ENCODE results near the gene HMGN2. TPM values are rescaled to one million over a fixed set of nuclear protein-coding genes. Genes with fewer than 3 reads are reported as not detected.

The HMGN2 gene
- total and polyA plus RNA-seq, 10 of the 15 experiments (the other 5 are each of a cell fraction or from before 2014, with no cell fraction given) = 249 to 2,682 (median 694) TPM

DNA sequence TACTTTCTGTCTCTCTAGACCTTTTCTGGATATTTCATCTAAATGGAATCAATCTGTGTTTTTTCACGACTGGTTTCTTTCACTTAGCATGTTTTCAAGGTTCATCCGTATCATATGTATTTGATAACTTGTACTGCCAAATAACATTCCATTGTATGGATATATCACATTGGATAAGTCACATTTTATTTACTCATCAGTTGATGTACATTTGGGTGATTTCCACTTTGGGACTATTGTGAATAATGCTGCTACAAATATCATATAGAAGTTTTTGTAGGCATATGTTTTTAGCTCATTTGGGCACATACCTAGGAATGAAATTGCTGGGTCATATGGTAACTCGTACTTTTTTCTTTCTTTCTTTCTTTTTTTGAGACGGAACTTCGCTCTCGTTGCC, 6.7 kb downstream of the HMGN2 start (continued):
- TF ChIP-seq EGR1 (IDR thresholded peaks at IDR 0.05; ENCODE audit: borderline replicate concordance in 1 of 2, low read depth in 2 of 2, low read length in 2 of 2) (no peak), NR2F1 (conservative IDR thresholded peaks at IDR 0.05) (no peak), PML (IDR thresholded peaks at IDR 0.05; ENCODE audit: low read length) (no peak), GABPA (IDR thresholded peaks at IDR 0.05; ENCODE audit: low read depth) (no peak), NFYB (IDR thresholded peaks at IDR 0.05; ENCODE audit: insufficient read depth, low read depth, low read length) (no peak), NR2C1 (IDR thresholded peaks at IDR 0.05) (no peak)
- TF ChIP-seq, protein P1, sequence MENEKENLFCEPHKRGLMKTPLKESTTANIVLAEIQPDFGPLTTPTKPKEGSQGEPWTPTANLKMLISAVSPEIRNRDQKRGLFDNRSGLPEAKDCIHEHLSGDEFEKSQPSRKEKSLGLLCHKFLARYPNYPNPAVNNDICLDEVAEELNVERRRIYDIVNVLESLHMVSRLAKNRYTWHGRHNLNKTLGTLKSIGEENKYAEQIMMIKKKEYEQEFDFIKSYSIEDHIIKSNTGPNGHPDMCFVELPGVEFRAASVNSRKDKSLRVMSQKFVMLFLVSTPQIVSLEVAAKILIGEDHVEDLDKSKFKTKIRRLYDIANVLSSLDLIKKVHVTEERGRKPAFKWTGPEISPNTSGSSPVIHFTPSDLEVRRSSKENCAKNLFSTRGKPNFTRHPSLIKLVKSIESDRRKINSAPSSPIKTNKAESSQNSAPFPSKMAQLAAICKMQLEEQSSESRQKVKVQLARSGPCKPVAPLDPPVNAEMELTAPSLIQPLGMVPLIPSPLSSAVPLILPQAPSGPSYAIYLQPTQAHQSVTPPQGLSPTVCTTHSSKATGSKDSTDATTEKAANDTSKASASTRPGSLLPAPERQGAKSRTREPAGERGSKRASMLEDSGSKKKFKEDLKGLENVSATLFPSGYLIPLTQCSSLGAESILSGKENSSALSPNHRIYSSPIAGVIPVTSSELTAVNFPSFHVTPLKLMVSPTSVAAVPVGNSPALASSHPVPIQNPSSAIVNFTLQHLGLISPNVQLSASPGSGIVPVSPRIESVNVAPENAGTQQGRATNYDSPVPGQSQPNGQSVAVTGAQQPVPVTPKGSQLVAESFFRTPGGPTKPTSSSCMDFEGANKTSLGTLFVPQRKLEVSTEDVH (IDR thresholded peaks at IDR 0.05; ENCODE audit: low read depth, partially characterized antibody) = no peak
- TF ChIP-seq, protein P2, sequence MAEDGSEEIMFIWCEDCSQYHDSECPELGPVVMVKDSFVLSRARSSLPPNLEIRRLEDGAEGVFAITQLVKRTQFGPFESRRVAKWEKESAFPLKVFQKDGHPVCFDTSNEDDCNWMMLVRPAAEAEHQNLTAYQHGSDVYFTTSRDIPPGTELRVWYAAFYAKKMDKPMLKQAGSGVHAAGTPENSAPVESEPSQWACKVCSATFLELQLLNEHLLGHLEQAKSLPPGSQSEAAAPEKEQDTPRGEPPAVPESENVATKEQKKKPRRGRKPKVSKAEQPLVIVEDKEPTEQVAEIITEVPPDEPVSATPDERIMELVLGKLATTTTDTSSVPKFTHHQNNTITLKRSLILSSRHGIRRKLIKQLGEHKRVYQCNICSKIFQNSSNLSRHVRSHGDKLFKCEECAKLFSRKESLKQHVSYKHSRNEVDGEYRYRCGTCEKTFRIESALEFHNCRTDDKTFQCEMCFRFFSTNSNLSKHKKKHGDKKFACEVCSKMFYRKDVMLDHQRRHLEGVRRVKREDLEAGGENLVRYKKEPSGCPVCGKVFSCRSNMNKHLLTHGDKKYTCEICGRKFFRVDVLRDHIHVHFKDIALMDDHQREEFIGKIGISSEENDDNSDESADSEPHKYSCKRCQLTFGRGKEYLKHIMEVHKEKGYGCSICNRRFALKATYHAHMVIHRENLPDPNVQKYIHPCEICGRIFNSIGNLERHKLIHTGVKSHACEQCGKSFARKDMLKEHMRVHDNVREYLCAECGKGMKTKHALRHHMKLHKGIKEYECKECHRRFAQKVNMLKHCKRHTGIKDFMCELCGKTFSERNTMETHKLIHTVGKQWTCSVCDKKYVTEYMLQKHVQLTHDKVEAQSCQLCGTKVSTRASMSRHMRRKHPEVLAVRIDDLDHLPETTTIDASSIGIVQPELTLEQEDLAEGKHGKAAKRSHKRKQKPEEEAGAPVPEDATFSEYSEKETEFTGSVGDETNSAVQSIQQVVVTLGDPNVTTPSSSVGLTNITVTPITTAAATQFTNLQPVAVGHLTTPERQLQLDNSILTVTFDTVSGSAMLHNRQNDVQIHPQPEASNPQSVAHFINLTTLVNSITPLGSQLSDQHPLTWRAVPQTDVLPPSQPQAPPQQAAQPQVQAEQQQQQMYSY (CRISPR knock-in tag; IDR thresholded peaks at IDR 0.05) = no peak
